GM19025 (cell line): Measurements from ENCODE around the gene ABCA13.

Experiments
- ATAC-seq: cut with Tn5 transposase; IDR thresholded peaks from one replicate; pipeline ENCODE4 v1.9.1; 2021; ENCODE audit warnings: mild to moderate bottlenecking, low read depth, moderate library complexity; ENCODE audit not compliant: unreplicated experiment

The ABCA13 gene

GRCh38 chr7:48595756-48596155, 424.5 kb downstream of the ABCA13 start:
- no peak for ATAC-seq

DNA sequence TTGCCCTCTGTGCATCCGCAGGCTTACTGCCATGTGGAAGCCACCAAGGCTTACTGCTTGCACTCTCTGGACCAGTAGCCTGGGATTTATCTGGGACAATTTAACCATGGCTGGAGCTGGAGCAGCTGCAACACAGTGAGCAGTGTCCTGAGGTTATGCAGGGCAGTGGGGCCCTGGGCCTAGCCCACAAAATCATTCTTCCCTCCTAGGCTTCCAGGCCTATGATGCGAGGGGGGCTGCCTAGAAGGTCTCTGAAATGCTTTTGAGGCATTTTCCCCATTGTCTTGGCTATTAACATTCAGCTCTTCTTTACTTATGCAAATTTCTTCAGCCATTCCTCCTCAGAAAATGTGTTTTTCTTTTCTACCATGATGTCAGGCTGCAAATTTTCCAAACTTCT, 439.4 kb downstream of the ABCA13 start:
- ATAC-seq = no peak

DNA sequence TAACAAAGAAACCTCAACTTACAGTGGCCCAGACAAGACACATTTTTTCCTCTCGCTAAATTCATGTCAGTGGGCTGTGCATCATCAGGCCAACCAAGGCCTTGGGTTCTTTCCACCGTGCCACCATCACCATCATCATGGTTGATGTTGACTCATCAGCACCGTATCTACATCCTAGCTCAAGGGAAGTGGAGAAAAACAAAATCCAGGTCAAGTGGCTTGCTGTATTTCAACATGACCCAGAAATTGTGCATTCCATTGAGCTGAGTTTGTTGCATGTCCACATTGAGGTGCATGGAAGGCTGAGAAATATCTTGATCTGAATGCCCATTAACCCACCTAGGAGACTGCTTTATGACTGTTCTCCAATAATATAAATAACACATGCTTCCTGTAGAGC, 440.7 kb downstream of the ABCA13 start:
- no peak for ATAC-seq

- no peak for ATAC-seq
These were observed 446.2 kb downstream of the ABCA13 start for GRCh38 chr7:48617508-48617907.

DNA sequence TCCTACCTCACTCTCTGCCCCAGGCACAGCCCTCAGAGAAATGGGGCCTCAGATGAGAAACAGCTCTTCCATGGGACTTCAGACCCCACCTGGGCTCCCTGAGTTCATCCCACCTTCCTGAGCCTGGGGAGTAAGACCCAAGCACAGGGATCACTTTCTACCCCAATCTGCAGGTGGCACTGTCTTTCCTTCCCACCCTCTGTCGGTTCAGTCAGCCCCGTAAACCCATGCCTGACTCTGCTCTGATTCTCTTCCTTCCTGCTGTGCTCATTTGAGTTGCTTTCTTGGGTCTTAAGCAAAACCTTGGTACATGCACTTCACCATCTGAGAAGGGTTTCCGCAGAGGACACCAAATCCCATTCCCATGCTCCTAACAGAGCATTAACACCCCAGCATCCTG, 446.7 kb downstream of the ABCA13 start:
- no peak for ATAC-seq

- ATAC-seq = no peak
These were observed 449.8 kb downstream of the ABCA13 start for GRCh38 chr7:48621076-48621475.

DNA sequence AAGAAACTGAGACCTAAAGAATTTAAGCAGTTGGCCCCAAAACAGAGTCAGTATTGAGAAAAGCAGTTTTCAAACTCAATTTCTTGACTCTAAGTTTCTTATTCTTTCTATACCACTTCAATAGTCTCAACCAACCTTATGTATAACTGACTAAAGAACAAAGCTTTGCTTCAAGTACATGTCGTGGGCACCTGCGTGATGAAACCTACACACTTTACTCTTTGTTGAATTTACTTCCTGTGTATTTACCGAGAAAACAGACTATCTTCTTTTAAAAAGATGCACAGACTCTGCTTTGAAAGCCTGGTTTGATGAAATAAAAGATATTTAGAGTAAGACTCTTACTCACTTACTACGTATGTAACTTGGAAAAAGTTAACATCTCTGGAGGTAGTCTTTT, 455.9 kb downstream of the ABCA13 start:
- no peak for ATAC-seq

- ATAC-seq = no peak
These were observed 457.6 kb downstream of the ABCA13 start for GRCh38 chr7:48628793-48629349.

DNA sequence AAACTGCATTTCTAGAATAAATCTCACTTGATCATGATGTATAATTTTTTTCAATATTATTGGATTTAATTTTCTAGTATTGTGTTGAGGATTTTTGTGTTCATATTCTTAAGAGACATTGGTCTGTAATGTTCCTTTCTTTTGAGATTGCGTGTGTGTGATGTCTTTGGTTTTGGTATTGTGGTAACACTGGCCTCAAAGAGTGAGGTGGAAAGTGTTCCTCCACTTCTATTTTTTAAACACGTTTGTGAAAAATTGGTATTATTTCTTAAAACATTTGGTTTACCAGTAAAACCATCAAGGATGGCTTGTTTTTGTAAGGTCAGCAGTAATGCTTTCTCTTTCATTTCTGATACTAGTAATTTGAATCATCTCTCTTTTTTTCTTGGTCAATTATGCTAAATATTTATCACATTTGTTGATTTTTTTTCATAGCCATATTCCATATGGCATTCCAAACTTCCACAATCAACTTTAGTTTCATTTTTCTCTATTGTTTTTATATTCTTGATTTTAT, 462.9 kb downstream of the ABCA13 start:
- no peak for ATAC-seq

DNA sequence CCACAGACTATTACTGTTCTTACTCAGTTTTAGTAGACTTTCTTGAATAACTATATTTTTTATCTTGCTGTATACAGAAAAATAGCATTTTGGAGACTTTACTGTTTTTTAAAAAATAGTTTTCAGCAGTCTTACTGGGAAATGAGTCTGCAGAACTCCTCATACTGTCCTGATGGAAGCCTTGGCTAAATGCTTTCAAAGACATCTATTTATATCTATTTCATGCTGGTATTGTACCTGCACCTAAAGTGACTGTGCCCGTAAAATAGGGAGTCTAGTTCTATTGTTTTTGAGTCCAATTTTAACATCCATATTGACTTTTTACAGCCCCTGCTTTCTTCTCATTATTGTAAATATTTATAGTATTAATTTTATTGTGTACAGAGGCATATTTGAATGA, 464.5 kb downstream of the ABCA13 start:
- ATAC-seq = no peak

GRCh38 chr7:48636391-48637015, 465.2 kb downstream of the ABCA13 start:
- no peak for ATAC-seq

GRCh38 chr7:48637382-48637781, 466.1 kb downstream of the ABCA13 start:
- peak; percentile 50 for ATAC-seq

GRCh38 chr7:48638041-48638440, 466.8 kb downstream of the ABCA13 start:
- ATAC-seq = no peak

GRCh38 chr7:48643431-48644013, 472.3 kb downstream of the ABCA13 start:
- no peak for ATAC-seq

DNA sequence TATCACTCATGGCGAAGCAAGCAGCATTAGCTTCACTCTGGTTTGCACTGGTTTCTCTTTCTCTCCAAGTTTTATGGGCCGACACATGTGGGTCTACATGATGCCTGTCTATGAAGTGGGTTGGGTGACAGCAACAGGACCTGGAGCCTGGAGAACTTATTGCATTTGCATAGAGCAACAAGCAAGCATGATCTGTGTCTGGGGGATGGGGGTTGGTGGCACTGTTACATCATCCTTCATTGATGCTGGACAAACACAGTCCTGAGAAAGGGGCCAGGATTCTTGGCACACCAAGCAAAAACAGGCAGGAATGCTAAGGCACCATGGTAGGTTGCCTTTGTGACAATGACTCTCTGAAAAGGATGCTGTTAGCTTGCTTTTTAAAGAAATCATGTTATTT, 486.9 kb downstream of the ABCA13 start:
- no peak for ATAC-seq

DNA sequence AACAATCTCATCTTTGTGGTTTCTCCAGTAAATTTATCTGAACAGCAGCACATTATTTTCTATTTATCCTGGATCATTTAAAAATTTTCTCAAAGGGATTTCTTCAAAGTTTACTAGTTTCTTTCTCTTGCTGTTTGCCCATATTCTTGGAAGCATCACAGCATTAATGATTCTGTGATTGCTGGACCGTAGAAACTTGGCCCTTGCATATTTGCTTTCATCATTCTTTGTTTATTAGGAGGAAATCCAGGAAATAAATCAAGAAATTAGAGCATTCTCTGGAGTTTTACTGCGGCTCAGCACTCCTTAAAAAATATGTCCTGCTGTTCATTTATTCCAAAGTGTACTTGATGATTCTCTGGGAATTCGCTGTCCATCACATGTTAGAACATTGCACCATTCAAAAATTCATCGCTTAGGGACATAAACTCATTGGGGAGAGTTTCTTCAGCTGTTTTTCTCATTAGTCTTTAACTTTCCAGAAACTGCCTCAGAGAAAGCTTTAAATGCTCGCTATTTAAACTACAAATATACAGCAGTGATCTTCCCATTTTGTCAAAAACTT, 489.1 kb downstream of the ABCA13 start:
- no peak for ATAC-seq

- ATAC-seq = no peak
These were observed 493.0 kb downstream of the ABCA13 start for GRCh38 chr7:48664241-48664640.

DNA sequence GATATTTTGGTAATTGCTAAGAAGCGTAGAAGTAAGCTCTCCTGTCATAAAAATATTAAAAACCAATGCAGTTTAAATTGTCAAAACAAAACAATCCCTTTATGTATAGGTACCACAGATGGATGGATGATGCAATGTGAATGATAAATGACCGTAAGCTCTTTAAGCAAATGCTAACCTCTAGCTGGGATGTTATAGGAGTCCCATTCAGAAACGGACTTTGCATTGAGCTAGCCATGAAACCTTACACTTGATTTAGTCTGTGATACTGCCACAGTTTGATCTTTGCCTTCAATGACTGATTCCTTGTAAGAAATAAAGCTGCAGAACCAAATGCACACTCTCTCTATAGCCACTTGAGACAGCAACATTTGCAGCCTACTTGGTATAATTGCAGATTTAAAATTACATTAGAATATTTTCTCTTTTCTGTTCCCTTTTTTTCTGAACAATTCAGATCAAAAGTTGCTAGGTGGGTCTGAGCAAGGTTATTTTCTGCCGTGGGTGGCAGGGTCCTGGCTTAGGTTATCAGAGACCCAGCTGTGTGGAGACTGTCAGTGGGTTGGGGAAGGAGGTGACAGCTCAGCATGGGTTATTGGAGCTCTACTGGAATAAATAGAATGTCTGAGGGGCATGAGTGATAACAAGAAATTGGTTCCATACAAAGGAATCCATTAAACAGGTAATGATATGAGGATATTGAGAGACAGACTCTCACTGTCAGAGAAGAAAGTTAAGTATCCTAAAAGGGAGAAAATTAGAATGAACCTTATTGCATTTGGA, 494.3 kb downstream of the ABCA13 start:
- ATAC-seq = no peak

DNA sequence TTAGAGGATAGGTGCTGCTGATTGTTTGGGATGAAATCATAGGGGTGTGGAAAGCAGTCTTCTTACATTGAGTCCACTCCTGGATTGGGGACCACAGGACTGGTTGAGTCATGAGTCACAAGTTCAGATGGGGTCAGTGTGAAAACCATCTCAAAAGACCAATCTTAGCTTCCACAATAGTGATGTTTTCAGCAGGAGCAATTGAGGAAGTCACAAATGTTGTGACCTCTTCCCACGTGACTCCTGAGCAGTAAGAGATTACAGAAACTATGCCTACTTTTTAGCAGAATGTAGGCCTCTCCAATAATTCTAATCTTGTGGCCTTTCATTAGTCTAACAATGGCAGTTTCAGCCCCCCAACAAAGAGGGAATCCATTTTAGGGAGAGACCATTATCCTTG, 496.1 kb downstream of the ABCA13 start:
- ATAC-seq = no peak

GRCh38 chr7:48671656-48672055, 500.4 kb downstream of the ABCA13 start:
- ATAC-seq = no peak

DNA sequence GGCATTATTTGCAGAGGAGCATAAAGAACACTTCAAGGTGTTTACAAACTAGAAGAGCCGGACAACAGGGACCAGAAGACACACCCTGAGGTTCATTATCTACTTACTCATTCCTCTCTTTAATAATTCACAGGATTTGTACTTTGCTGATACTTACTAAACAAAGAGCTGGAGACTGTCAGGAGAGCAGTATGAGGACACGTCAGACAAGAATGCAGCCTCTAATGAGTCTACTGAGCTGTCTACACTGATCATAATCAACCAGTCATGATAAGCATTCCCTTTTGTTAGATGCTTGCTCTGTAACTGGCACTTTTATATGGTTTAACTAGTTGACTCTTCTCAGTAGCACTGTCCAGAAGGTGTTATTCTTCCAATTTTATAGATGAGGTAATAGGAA, 509.7 kb downstream of the ABCA13 start:
- no peak for ATAC-seq
